Measurements from ENCODE around the gene NSF. TPM values are rescaled to one million over a fixed set of nuclear protein-coding genes. Genes with fewer than 3 reads are reported as not detected.

Gene NSF
- total RNA-seq, 1 donor from 2014 or later: 21.9 TPM

DNA sequence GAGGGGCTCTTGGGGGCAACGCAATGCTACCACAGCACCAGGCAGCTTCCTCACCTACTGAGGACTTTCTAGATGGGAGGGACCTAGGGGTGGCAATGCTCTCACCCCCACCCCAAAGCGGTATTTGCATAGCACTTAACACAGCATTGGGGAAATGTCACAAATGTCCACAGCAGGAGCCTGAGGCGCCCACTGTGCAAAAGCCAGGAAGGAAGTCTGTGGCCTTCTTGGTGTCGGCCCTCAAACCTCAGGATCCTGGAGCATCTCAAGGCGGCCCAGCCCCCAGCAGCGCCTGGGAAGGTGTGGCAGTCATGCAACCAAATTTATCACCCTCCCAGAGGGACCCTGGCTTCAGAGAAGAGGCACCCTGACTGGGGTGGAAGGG is 182.7 kb downstream of the NSF start:
- H3K27me3 ChIP-seq (ENCODE audit: control insufficient read depth, insufficient read depth, low read length): peaks cover 2% of the 10 kb centered on the region
- no peak for DNase-seq (ENCODE audit: low read depth)

GRCh38 chr17:46773676-46774075 is 183.2 kb downstream of the NSF start:
- no peak for TF ChIP-seq CTCF (IDR thresholded peaks at IDR 0.05; ENCODE audit: insufficient read depth, low read length, severe bottlenecking)
- DNase-seq (ENCODE audit: low read depth): no peak
- FAIRE-seq: no peak
- Histone ChIP-seq H3K27me3 (ENCODE audit: control insufficient read depth, insufficient read depth, low read length) (peaks cover 3% of the 10 kb centered on the region), H3K4me3 (ENCODE audit: low read depth, low read length) (no peak overlapping the region), H3K36me3 (ENCODE audit: control insufficient read depth, insufficient read depth, low read length) (no peaks in the 10 kb centered on the region)

More for the DNA sequence above, 182.7 kb downstream of the NSF start:
- TF ChIP-seq CTCF (IDR thresholded peaks at IDR 0.05; ENCODE audit: insufficient read depth, low read length, severe bottlenecking): no peak
- H3K36me3 ChIP-seq (ENCODE audit: control insufficient read depth, insufficient read depth, low read length): no peaks in the 10 kb centered on the region
- FAIRE-seq: no peak
- H3K4me3 ChIP-seq (ENCODE audit: low read depth, low read length): no peak overlapping the region

GRCh38 chr17:46774108-46774737 is 183.8 kb downstream of the NSF start:
- H3K4me3 ChIP-seq (ENCODE audit: low read depth, low read length): no peak overlapping the region
- DNase-seq (ENCODE audit: low read depth): no peak
- no peak for FAIRE-seq
- H3K36me3 ChIP-seq (ENCODE audit: control insufficient read depth, insufficient read depth, low read length): no peaks in the 10 kb centered on the region
- TF ChIP-seq CTCF (IDR thresholded peaks at IDR 0.05; ENCODE audit: insufficient read depth, low read length, severe bottlenecking): no peak
- peaks cover 3% of the 10 kb centered on the region for H3K27me3 ChIP-seq (ENCODE audit: control insufficient read depth, insufficient read depth, low read length)

GRCh38 chr17:46776298-46777005 is 186.0 kb downstream of the NSF start:
- no peaks in the 10 kb centered on the region for H3K36me3 ChIP-seq (ENCODE audit: control insufficient read depth, insufficient read depth, low read length)
- no peak for DNase-seq (ENCODE audit: low read depth)
- FAIRE-seq: no peak
- no peak overlapping the region for H3K4me3 ChIP-seq (ENCODE audit: low read depth, low read length)
- peaks cover 3% of the 10 kb centered on the region for H3K27me3 ChIP-seq (ENCODE audit: control insufficient read depth, insufficient read depth, low read length)
- no peak for TF ChIP-seq CTCF (IDR thresholded peaks at IDR 0.05; ENCODE audit: insufficient read depth, low read length, severe bottlenecking)

DNA sequence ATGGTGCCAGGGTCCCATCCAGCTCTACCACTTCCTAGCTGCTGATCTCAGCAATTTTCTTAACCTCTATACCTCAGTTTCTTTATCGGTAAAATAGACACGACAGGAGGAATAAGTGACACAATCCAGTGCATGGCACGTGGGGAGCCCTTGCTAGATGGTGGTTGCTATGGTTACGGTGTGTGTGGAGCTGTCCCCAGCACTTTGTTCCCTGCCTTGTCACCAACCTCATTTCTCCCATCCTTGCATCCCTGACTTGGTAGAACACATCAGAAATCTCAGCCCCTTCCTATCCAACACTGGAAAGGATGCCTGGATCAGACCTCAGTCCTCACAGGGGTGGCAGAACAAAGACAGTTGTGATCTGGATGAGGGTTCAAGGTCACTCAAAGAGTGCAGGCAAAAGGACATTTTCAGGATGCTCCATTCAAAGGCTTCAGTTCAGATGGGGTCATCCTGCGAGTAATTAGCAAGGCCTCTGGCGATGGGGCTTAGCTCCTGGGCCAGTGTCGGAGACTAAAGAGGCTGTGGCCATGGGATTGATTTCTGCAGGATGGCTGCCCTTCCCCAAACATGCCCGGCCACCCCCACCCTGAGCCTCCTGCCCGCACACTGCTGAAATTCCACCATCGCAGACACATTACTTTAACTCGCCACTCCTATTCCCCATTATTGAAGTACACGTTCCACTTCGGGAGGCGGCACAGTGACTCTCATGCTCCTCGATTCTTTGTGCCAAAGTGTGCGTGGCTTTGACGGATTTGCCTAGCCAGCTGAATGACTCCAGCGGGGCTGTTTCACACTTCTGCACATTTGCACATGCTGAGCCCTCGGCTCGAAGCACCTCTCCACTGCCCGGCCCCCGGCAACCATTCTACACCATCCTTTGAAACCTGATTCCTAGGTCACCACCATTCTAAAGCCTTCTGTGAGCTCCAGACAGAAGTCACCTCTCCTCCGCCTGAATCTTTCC is 187.8 kb downstream of the NSF start:
- Histone ChIP-seq H3K27me3 (ENCODE audit: control insufficient read depth, insufficient read depth, low read length) (peaks cover 3% of the 10 kb centered on the region), H3K4me3 (ENCODE audit: low read depth, low read length) (no peak overlapping the region), H3K36me3 (ENCODE audit: control insufficient read depth, insufficient read depth, low read length) (no peaks in the 10 kb centered on the region)
- no peak for FAIRE-seq
- DNase-seq (ENCODE audit: low read depth): no peak
- TF ChIP-seq CTCF (IDR thresholded peaks at IDR 0.05; ENCODE audit: insufficient read depth, low read length, severe bottlenecking): no peak

All from bronchial epithelial cell (primary cell).